Progenitor cell of endocrine pancreas (in vitro differentiated cells): ENCODE data around the gene CDKN2B-AS1. TPM values are rescaled to one million over a fixed set of nuclear protein-coding genes. Genes with fewer than 3 reads are reported as not detected.

ENCODE experiments used
- DNase-seq: peaks from one replicate; pipeline ENCODE4 v3.0.0; 2021; ENCODE audit warnings: low spot score; ENCODE audit not compliant: unreplicated experiment
- H3K27ac Mint-ChIP-seq: 2 replicates; pipeline ENCODE4 v1.8.0; 2021; ENCODE audit warnings: mild to moderate bottlenecking, moderate library complexity, mixed read lengths
- H3K27me3 Mint-ChIP-seq: 2 replicates; pipeline ENCODE4 v1.8.0; 2021; ENCODE audit warnings: mixed read lengths
- H3K36me3 Mint-ChIP-seq: 2 replicates; pipeline ENCODE4 v1.8.0; 2022; ENCODE audit warnings: mixed read lengths; ENCODE audit not compliant: insufficient read depth
- H3K4me1 Mint-ChIP-seq: 2 replicates; pipeline ENCODE4 v1.8.0; 2021; ENCODE audit warnings: low read depth, mixed read lengths
- H3K4me3 Mint-ChIP-seq: 2 replicates; pipeline ENCODE4 v1.8.0; 2021; ENCODE audit warnings: low read depth, mild to moderate bottlenecking, moderate library complexity, mixed read lengths
- H3K9me3 Mint-ChIP-seq: 2 replicates; pipeline ENCODE4 v1.8.0; 2021; ENCODE audit warnings: low read depth, mixed read lengths
- CTCF ChIP-seq: fragments of 200-600 bp; sonication (generic); IDR thresholded peaks from one replicate; pipeline ENCODE4 v1.5.0; 2021; ENCODE audit warnings: antibody characterized with exemption, mild to moderate bottlenecking; ENCODE audit not compliant: unreplicated experiment
- total RNA-seq: library from RNA; stranded (reverse); gene quantifications from 2 replicates; pipeline ENCODE4 v1.2.1, GENCODE V29; 2021

CDKN2B-AS1 gene
- total RNA-seq, 1 donor from 2014 or later, result not detected

GRCh38 chr9:22138956-22139660 is 144.5 kb downstream of the CDKN2B-AS1 start:
- H3K4me1 Mint-ChIP-seq, result peaks cover 8% of the 10 kb centered on the region
- no peaks in the 10 kb centered on the region for H3K27me3 Mint-ChIP-seq
- no peaks in the 10 kb centered on the region for H3K36me3 Mint-ChIP-seq
- H3K27ac Mint-ChIP-seq, result no peak overlapping the region
- DNase-seq, result no peak
- no peak for TF ChIP-seq CTCF
- no peaks in the 10 kb centered on the region for H3K9me3 Mint-ChIP-seq
- no peak overlapping the region for H3K4me3 Mint-ChIP-seq

DNA sequence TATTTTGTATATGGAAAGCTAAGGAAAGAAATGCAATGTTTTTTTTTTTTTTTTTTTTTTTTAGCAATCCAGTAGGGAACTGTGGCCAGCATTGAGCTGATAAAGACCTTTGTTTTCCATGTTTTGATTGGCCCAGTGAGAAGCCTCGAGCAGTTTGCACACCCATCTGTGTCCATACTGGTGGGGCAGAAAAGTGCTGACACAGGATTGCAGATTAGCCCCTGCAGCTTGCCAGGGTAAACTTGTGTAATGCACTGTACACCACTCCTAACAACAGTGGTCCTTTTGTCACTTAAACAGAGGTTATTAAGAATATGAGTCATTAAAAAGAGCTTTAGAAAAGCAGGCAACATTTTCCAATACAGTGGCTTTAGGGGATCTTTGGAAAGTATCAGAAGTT is 147.3 kb downstream of the CDKN2B-AS1 start:
- H3K36me3 Mint-ChIP-seq, result no peaks in the 10 kb centered on the region
- H3K27me3 Mint-ChIP-seq, result no peaks in the 10 kb centered on the region
- peaks cover 8% of the 10 kb centered on the region for H3K4me1 Mint-ChIP-seq
- no peak overlapping the region for H3K4me3 Mint-ChIP-seq
- no peak overlapping the region for H3K27ac Mint-ChIP-seq
- TF ChIP-seq CTCF, result no peak
- no peaks in the 10 kb centered on the region for H3K9me3 Mint-ChIP-seq
- no peak for DNase-seq

DNA sequence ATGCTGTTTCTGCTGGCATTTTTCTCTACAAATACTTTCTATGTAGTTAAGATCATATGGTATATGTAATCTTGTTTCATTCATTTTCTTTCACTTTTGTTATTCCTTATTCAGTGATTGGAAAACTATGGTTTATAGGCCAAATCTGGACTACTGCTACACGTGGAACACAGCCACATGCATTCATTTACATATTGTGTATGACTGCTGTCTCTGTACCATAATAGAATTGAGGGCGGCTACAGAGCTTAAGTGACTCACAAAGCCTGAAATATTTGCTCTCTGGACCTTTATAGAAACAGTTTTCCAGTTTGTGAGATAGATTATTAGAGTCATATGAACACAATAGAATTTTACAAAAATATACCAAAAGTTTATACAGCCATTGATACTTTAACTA is 148.1 kb downstream of the CDKN2B-AS1 start:
- Mint-ChIP-seq H3K9me3 (no peaks in the 10 kb centered on the region), H3K27ac (no peak overlapping the region), H3K27me3 (peaks cover under 1% of the 10 kb centered on the region), H3K36me3 (no peaks in the 10 kb centered on the region), H3K4me1 (peaks cover 8% of the 10 kb centered on the region), H3K4me3 (no peak overlapping the region)
- no peak for TF ChIP-seq CTCF
- DNase-seq, result no peak

DNA sequence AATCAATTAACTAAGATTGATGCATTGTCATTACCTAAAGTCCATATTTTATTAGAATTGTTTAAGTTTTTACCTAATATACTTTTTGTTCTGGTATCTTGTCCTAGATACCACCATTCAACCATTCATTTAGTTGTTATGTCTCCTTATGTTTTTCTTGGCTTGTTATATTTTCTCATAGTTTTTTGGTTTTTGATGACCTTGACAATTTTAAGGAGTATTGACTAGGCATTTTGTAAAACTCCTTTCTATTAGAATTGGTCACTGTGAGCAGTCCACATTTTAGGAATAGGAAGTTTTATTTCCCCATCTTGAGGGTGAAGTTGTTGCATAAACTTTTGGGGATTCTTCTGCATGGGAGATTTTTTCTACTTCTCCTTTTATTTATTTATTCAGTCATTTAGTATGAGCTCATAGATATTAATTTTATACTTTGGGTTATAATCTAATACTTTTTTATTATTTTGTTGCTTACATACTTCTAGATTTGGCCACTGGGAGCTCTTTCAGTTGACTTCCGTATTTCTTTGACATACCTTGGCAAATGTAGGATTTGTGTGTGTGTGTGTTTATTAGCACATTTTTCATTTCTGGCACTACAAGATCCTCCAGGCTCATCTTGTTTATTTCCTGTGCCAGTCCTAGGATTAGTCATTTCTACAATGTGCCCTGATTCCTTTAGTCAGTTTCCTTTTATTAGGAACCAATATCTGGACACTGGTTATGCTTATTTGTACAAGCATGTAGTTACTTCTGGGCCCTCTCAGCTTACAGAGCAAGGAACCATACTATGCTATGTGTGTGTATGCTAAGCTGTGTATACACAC is 149.4 kb downstream of the CDKN2B-AS1 start:
- Mint-ChIP-seq H3K27me3 (peaks cover 4% of the 10 kb centered on the region), H3K36me3 (no peaks in the 10 kb centered on the region), H3K9me3 (no peaks in the 10 kb centered on the region), H3K4me3 (no peak overlapping the region), H3K4me1 (peaks cover 8% of the 10 kb centered on the region), H3K27ac (no peak overlapping the region)
- TF ChIP-seq CTCF, result no peak
- no peak for DNase-seq

DNA sequence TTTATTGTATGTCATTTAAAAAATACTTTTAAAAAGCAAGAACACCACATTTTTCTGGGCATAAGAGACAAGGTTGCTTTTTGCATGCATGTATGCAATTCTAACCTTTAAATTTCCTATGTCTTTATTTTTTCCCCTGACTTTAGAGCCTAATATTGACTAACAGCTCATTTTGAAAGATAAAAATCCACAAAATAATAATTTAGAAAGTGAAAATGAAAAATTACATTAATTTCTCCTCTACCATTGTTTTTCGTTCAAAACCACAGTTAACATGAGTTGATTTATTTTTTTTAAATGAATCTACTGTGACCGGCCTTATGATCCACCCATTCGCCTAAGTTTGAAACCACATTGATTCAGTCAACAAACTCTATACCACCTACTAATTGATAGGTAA is 152.0 kb downstream of the CDKN2B-AS1 start:
- TF ChIP-seq CTCF, result no peak
- Mint-ChIP-seq H3K27ac (no peak overlapping the region), H3K9me3 (no peaks in the 10 kb centered on the region), H3K4me1 (peaks cover 4% of the 10 kb centered on the region), H3K27me3 (peaks cover 5% of the 10 kb centered on the region), H3K4me3 (no peak overlapping the region), H3K36me3 (no peaks in the 10 kb centered on the region)
- no peak for DNase-seq
